HL-60 (cell line): ENCODE data around the gene SMPD4.

Source experiments
- SPI1 ChIP-seq: IDR thresholded peaks from 2 replicates; pipeline ENCODE4 v1.6.1; 2012; ENCODE audit warnings: low read depth, mild to moderate bottlenecking, borderline replicate concordance
- TF ChIP-seq, protein P1 (sequence below): IDR thresholded peaks from one replicate; pipeline ENCODE4 v1.5.1; 2011; ENCODE audit warnings: low read length, control low read depth, inconsistent platforms; ENCODE audit not compliant: insufficient read depth
- TF ChIP-seq, protein P2 (sequence below): IDR thresholded peaks from 2 replicates; pipeline ENCODE4 v1.6.1; 2012; ENCODE audit warnings: low read depth; ENCODE audit not compliant: insufficient replicate concordance

GRCh38 chr2:130187268-130187667 lies 5.9 kb upstream of the SMPD4 start:
- TF ChIP-seq, protein P1, sequence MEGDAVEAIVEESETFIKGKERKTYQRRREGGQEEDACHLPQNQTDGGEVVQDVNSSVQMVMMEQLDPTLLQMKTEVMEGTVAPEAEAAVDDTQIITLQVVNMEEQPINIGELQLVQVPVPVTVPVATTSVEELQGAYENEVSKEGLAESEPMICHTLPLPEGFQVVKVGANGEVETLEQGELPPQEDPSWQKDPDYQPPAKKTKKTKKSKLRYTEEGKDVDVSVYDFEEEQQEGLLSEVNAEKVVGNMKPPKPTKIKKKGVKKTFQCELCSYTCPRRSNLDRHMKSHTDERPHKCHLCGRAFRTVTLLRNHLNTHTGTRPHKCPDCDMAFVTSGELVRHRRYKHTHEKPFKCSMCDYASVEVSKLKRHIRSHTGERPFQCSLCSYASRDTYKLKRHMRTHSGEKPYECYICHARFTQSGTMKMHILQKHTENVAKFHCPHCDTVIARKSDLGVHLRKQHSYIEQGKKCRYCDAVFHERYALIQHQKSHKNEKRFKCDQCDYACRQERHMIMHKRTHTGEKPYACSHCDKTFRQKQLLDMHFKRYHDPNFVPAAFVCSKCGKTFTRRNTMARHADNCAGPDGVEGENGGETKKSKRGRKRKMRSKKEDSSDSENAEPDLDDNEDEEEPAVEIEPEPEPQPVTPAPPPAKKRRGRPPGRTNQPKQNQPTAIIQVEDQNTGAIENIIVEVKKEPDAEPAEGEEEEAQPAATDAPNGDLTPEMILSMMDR: no peak
- TF ChIP-seq, protein P2, sequence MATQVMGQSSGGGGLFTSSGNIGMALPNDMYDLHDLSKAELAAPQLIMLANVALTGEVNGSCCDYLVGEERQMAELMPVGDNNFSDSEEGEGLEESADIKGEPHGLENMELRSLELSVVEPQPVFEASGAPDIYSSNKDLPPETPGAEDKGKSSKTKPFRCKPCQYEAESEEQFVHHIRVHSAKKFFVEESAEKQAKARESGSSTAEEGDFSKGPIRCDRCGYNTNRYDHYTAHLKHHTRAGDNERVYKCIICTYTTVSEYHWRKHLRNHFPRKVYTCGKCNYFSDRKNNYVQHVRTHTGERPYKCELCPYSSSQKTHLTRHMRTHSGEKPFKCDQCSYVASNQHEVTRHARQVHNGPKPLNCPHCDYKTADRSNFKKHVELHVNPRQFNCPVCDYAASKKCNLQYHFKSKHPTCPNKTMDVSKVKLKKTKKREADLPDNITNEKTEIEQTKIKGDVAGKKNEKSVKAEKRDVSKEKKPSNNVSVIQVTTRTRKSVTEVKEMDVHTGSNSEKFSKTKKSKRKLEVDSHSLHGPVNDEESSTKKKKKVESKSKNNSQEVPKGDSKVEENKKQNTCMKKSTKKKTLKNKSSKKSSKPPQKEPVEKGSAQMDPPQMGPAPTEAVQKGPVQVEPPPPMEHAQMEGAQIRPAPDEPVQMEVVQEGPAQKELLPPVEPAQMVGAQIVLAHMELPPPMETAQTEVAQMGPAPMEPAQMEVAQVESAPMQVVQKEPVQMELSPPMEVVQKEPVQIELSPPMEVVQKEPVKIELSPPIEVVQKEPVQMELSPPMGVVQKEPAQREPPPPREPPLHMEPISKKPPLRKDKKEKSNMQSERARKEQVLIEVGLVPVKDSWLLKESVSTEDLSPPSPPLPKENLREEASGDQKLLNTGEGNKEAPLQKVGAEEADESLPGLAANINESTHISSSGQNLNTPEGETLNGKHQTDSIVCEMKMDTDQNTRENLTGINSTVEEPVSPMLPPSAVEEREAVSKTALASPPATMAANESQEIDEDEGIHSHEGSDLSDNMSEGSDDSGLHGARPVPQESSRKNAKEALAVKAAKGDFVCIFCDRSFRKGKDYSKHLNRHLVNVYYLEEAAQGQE: no peak
- TF ChIP-seq SPI1: no peak
